Spinal cord (tissue), 10 donors: ENCODE data around the gene CLSTN3. TPM values are rescaled to one million over a fixed set of nuclear protein-coding genes. Genes with fewer than 3 reads are reported as not detected.

Source experiments
- DNase-seq, 6 donors: peaks; one replicate each; pipeline versions ENCODE4 v3.0.0 to v3.0.0-alpha.2; 2013 to 2015; ENCODE audit warnings: low spot score in 6 of 6, low read depth in 4 of 6
- H3K27ac ChIP-seq: one replicate; pipeline ENCODE4 v1.5.1; 2013; ENCODE audit warnings: low read depth, low read length, control low read depth
- H3K27me3 ChIP-seq: one replicate; pipeline ENCODE4 v1.6.1; 2013; ENCODE audit warnings: low read length; ENCODE audit not compliant: control insufficient read depth, insufficient read depth
- H3K36me3 ChIP-seq: one replicate; pipeline ENCODE4 v1.6.1; 2013; ENCODE audit warnings: low read length; ENCODE audit not compliant: control insufficient read depth, insufficient read depth
- H3K4me1 ChIP-seq: one replicate; pipeline ENCODE4 v1.6.1; 2013; ENCODE audit warnings: low read length; ENCODE audit not compliant: control insufficient read depth, insufficient read depth
- H3K4me3 ChIP-seq: one replicate; pipeline ENCODE4 v1.5.1; 2013; ENCODE audit warnings: low read depth, low read length, control low read depth
- H3K9me3 ChIP-seq: one replicate; pipeline ENCODE4 v1.6.1; 2013; ENCODE audit warnings: low read length; ENCODE audit not compliant: control insufficient read depth, insufficient read depth
- WGBS: methylation state at CpG from one replicate; pipeline ENCODE4 v1.1.5; 2013; ENCODE audit warnings: missing lambda C conversion rate; ENCODE audit not compliant: insufficient coverage; 5-methylcytosine and 5-hydroxymethylcytosine counted together
- polyA plus RNA-seq, 2 donors: library from polyadenylated mRNA; unstranded; fragments of 120-200 nt; gene quantifications; one replicate each; pipeline ENCODE4 v1.2.1, GENCODE V29; 2013; ENCODE audit not compliant: insufficient read length in 2 of 2
- total RNA-seq, 2 donors: library from RNA; depleted of rRNA in 1 of 2; stranded (reverse); fragments of 120-200 nt in 1 of 2; fragments of >200 nt in 1 of 2; gene quantifications; one replicate each; pipeline versions ENCODE4 v1.2.3 to v1.2.4, GENCODE V29; 2013 to 2014
- donor health status: healthy.

Gene CLSTN3
- total and polyA plus RNA-seq, 4 donors: 33.9 to 215 (median 174) TPM

- Histone ChIP-seq H3K4me3 (no peak overlapping the region), H3K4me1 (no peaks in the 10 kb centered on the region), H3K27ac (no peak overlapping the region), H3K27me3 (no peaks in the 10 kb centered on the region), H3K36me3 (peaks cover 52% of the 10 kb centered on the region), H3K9me3 (no peaks in the 10 kb centered on the region)
- 93% methylated on average over 8 of the region's 8 CpGs for WGBS
- DNase-seq: no peak
These were observed 25.4 kb downstream of the CLSTN3 start for GRCh38 chr12:7155471-7156034.

- Histone ChIP-seq H3K4me1 (no peaks in the 10 kb centered on the region), H3K9me3 (no peaks in the 10 kb centered on the region), H3K36me3 (peaks cover 47% of the 10 kb centered on the region), H3K27me3 (no peaks in the 10 kb centered on the region), H3K27ac (no peak overlapping the region), H3K4me3 (no peak overlapping the region)
- WGBS: 90% methylated on average over 22 of the region's 24 CpGs
- DNase-seq: no peak
These were observed 26.4 kb downstream of the CLSTN3 start for GRCh38 chr12:7156259-7157197.

GRCh38 chr12:7157391-7157790 lies 27.2 kb downstream of the CLSTN3 start:
- peaks cover 47% of the 10 kb centered on the region for H3K36me3 ChIP-seq
- H3K27ac ChIP-seq: no peak overlapping the region
- 91% methylated on average over 15 of the region's 17 CpGs for WGBS
- H3K27me3 ChIP-seq: no peaks in the 10 kb centered on the region
- DNase-seq: no peak
- no peaks in the 10 kb centered on the region for H3K9me3 ChIP-seq
- H3K4me1 ChIP-seq: no peaks in the 10 kb centered on the region
- H3K4me3 ChIP-seq: no peak overlapping the region

- 88% methylated on average over 5 of the region's 10 CpGs for WGBS
These were observed 28.8 kb downstream of the CLSTN3 start for GRCh38 chr12:7158781-7159609.

GRCh38 chr12:7160183-7160582 lies 30.0 kb downstream of the CLSTN3 start:
- H3K4me1 ChIP-seq: peaks cover 7% of the 10 kb centered on the region
- H3K4me3 ChIP-seq: no peak overlapping the region
- H3K36me3 ChIP-seq: peaks cover 44% of the 10 kb centered on the region
- no peaks in the 10 kb centered on the region for H3K9me3 ChIP-seq
- peaks cover 9% of the 10 kb centered on the region for H3K27me3 ChIP-seq
- no peak overlapping the region for H3K27ac ChIP-seq
- 74% methylated on average over 7 of the region's 7 CpGs for WGBS
- no peak for DNase-seq

More at GRCh38 chr12:7158781-7159609, 28.8 kb downstream of the CLSTN3 start:
- Histone ChIP-seq H3K27ac (no peak overlapping the region), H3K9me3 (no peaks in the 10 kb centered on the region), H3K27me3 (peaks cover 9% of the 10 kb centered on the region), H3K36me3 (peaks cover 44% of the 10 kb centered on the region), H3K4me1 (peaks cover 7% of the 10 kb centered on the region), H3K4me3 (no peak overlapping the region)
- DNase-seq: no peak

- Histone ChIP-seq H3K4me1 (peaks cover 7% of the 10 kb centered on the region), H3K4me3 (no peak overlapping the region), H3K27me3 (peaks cover 9% of the 10 kb centered on the region), H3K36me3 (peaks cover 32% of the 10 kb centered on the region), H3K9me3 (no peaks in the 10 kb centered on the region), H3K27ac (no peak overlapping the region)
- WGBS: 89% methylated on average over 3 of the region's 4 CpGs
- no peak for DNase-seq
These were observed 31.2 kb downstream of the CLSTN3 start for GRCh38 chr12:7161327-7161726.

- no peak for DNase-seq
- peaks cover 7% of the 10 kb centered on the region for H3K4me1 ChIP-seq
- no peak overlapping the region for H3K27ac ChIP-seq
- peaks cover 9% of the 10 kb centered on the region for H3K27me3 ChIP-seq
- H3K4me3 ChIP-seq: no peak overlapping the region
- H3K36me3 ChIP-seq: peaks cover 28% of the 10 kb centered on the region
- no peaks in the 10 kb centered on the region for H3K9me3 ChIP-seq
- WGBS: 83% methylated on average over 3 of the region's 5 CpGs
These were observed 31.6 kb downstream of the CLSTN3 start for GRCh38 chr12:7161811-7162210.

GRCh38 chr12:7162691-7163114 lies 32.5 kb downstream of the CLSTN3 start:
- Histone ChIP-seq H3K4me3 (no peak overlapping the region), H3K27ac (no peak overlapping the region), H3K9me3 (no peaks in the 10 kb centered on the region), H3K4me1 (peaks cover 7% of the 10 kb centered on the region), H3K27me3 (peaks cover 9% of the 10 kb centered on the region), H3K36me3 (peaks cover 19% of the 10 kb centered on the region)
- DNase-seq: peak in 2 of 6 donors; percentile 17 to 66
- WGBS: 11% methylated on average over 18 of the region's 19 CpGs

GRCh38 chr12:7169951-7170350 lies 39.8 kb downstream of the CLSTN3 start:
- no peak overlapping the region for H3K27ac ChIP-seq
- H3K36me3 ChIP-seq: no peaks in the 10 kb centered on the region
- DNase-seq: no peak
- H3K4me3 ChIP-seq: no peak overlapping the region
- no peaks in the 10 kb centered on the region for H3K27me3 ChIP-seq
- peaks cover 12% of the 10 kb centered on the region for H3K9me3 ChIP-seq
- H3K4me1 ChIP-seq: no peaks in the 10 kb centered on the region
